ACHN (cell line): ENCODE results near the gene PHPT1.

ENCODE experiments used
- DNase-seq: peaks from one replicate; pipeline ENCODE4 v3.0.0-alpha.2; 2015
- in situ Hi-C: cut with HindIII; loops from 2 replicates; pipeline ENCODE4 v1.10.0; 2017; ENCODE audit warnings: low sequenced_read_pairs, low pct_ligation_motif_present, low pct_unique_long_range_greater_than_20kb

The PHPT1 gene

DNA sequence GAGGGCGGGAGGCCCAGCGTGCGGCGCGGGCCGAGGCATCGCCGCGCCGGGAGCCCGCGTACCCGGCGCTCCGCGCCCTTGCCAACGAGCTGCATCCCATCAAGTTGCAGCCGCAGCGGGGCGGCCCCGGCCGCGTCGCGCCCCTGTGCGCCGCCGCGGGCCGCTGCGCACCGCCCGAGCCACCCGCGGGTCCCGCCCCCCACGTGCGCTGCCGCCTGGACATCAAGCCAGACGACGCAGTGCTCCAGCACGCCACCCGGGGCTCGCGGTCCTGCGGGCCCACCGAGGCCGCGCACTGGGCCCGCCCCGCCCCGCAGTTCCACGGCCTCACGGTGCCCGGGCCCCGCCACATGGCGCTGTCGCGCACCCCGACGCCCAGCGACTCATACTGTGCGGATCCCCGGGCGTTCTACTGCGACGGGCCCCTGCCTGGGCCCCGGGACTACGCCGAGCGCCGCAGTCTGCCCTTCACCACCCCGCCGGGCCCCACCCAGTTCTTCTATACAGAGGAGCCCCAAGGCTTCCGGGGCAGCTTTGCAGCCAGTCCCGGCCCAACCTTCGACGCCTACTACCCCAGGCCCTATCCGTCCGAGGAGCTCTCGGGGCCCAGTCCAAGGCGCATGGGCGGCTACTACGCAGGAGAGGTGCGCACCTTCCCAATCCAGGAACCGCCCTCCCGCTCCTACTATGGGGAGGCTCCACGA is 4.3 kb upstream of the PHPT1 start:
- in situ Hi-C loops, result no loop called here
- no peak for DNase-seq

DNA sequence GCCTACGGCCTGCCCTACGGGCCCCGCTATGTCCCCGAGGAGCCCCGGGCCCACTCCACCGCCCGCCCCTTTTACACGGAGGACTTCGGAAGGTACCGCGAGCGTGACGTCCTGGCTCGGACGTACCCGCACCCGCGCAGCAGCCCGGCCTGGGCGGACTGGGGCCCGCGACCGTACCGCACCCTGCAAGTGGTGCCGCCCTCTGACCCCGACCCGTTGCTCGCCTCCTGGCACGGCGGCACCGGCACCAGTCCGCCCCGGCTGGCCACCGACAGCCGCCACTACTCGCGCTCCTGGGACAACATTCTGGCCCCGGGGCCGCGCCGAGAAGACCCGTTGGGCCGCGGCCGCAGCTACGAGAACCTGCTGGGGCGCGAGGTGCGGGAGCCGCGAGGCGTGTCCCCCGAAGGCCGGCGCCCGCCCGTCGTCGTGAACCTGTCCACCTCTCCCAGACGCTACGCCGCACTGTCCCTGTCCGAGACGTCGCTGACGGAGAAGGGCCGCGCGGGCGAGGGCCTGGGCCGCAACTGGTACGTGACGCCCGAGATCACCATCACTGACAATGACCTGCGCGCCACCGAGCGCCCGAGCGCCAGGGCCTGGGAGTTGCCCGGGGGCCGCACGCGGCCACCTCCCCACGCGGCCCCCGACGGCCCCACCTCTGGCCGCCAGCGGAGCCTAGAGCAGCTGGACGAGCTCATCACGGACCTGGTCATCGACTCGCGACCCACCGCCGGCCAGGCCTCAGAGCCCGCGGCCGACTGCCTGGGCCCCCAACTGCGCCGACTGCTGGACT is 3.5 kb upstream of the PHPT1 start:
- in situ Hi-C loops, result no loop called here
- no peak for DNase-seq

DNA sequence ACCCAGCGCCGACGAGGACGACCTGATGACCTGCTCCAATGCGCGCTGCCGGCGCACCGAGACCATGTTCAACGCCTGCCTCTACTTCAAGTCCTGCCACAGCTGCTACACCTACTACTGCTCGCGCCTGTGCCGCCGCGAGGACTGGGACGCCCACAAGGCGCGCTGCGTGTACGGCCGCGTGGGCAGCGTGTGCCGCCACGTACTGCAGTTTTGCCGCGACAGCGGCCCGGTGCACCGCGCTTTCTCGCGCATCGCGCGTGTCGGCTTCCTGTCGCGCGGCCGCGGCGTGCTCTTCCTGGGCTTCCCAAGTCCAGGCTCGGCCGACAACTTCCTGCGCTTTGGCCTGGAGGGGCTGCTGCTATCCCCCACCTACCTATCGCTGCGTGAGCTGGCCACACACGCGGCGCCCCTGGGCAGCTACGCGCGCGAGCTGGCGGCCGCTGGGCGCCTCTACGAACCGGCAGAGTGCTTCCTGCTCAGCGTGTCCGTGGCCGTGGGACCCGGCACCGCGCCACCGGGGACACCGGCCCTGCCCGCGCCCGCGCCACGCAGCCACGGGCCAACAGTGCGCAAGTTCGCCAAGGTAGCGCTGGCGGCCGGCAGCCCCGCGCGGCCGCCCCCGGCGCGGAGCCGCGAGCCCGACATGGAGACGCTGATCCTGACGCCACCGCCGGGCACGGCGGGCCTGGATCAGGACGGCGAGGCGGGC is 2.7 kb upstream of the PHPT1 start:
- in situ Hi-C loops, result no loop called here
- DNase-seq, result no peak

DNA sequence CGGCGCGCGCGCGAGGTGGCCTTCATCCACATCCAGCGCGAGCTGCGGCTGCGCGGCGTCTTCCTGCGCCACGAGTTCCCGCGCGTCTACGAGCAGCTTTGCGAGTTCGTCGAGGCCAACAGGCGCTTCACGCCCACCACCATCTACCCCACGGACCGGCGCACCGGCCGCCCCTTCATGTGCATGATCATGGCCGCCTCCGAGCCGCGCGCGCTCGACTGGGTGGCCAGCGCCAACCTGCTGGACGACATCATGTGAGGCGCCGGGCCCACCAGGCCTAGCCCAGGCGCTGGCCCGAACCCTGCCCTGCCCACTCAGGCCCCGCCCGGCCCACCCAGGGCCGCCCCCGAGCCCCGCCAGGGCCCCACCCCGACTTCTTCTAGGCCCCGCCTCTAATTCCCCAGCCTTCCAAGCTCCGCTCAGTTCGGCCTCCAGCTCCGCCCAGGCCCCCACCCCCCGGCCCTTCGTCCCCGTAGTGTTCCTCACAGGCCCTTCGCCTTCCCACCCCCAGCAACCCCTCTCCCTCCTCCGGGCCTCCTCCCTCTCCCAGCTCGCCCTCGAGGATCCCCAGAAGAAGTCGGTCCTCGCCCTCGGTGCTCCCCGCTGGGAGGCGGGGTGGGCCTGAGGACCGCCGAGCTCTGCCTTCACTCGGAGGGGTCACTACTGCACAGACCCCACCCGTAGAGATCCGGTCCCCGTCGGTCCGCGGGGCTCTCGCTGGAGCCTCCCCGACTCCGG is 2.0 kb upstream of the PHPT1 start:
- in situ Hi-C loops, result no loop called here
- DNase-seq, result peak; percentile 54

DNA sequence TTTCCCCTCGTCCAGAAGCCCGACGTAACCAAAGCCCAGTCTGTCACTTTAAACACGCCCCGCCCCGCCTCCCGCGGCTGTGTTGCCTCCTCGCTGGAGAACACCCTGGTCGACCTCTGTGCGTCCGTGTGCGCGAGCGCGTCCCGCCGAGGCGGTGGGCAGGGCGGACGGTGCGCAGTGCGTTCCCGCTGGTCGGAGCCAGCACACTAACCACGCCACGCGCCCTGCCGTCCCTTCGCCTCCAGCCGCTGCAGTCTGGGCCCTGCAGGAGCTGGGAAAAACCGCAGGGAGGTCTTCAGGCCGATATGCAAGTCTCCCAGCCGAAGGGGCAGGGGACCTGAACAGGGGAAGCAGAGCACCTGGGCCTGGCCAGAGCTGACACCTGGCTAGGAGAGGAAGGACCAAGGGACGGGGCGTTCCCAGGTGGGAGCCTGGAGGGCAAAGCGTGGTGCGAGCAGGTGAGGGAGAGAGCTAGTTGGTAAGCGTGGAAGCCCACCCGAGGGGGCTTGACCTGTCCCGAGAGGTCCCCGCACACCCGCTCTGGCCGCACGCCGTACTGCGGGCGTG is 1.3 kb upstream of the PHPT1 start:
- in situ Hi-C loops, result no loop called here
- peak; percentile 81 for DNase-seq

DNA sequence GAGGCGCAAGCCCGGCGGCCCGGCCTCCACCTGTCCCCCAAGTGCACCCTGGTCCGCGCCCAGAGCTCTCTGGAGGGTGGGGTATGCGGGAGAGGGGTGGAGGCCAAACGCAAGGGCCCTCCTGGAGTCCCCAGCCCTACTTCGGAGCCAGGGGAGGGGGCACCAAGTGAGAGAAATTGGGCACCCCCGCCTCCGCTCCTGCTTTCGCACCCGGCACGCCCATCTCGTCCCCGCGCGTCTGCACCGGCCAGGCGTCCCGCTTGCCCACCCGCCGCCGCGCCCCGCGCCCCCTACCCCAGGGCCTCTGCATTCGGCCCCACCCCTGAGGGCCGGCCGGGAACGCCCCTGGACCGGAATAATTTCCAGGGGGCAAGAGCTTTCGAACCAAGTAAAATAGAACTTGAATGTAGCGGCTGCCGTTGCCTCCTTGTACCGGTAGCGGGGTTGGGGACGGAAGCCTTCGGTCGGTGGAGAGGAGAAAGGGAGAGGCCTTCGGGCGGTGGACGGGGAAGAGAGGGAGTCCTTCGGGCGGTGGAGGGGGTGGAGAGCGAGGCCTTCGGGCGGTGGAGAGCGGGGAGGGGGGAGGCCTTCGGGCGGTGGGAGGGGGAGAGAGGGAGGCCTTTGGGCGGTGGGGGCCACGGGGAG is 694 bp upstream of the PHPT1 start:
- in situ Hi-C loops, result no loop called here
- DNase-seq, result peak; percentile 51

DNA sequence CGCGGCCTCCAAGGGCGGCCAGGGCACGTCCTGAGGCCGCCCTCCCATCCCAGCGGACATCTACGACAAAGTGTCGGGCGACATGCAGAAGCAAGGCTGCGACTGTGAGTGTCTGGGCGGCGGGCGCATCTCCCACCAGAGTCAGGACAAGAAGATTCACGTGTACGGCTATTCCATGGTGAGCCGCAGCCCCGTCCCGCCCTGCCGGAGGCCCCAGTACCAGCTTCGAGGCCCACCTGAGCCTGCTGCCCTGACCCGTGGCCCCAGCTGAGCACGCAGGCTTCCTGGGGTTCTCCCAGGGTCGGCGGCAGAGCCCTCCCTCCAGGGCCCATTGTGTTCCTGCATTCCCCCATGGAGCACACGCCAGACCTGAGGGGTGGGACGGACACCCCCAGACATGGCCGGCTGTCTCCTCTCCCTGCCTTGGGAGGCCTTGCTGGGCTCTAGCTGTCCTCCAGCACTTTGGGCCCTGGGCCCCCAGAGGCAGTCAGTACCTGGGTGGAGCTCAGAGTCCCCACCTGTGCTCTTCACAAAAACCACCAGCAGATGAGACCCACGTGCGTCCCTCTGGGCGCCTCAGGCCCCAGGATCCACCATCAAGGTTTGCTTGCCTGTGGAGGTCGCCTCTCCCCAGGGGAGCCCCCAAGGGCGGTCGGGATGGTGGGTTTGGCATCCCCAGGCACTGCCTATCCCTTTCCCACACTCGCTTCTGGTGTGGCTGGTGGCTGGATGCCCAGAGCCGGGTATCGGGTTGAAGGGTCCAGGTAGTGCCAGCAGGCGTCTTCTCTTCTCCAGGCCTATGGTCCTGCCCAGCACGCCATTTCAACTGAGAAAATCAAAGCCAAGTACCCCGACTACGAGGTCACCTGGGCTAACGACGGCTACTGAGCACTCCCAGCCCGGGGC is 1.0 kb downstream of the PHPT1 start:
- in situ Hi-C loops, result no loop called here
- DNase-seq, result no peak

DNA sequence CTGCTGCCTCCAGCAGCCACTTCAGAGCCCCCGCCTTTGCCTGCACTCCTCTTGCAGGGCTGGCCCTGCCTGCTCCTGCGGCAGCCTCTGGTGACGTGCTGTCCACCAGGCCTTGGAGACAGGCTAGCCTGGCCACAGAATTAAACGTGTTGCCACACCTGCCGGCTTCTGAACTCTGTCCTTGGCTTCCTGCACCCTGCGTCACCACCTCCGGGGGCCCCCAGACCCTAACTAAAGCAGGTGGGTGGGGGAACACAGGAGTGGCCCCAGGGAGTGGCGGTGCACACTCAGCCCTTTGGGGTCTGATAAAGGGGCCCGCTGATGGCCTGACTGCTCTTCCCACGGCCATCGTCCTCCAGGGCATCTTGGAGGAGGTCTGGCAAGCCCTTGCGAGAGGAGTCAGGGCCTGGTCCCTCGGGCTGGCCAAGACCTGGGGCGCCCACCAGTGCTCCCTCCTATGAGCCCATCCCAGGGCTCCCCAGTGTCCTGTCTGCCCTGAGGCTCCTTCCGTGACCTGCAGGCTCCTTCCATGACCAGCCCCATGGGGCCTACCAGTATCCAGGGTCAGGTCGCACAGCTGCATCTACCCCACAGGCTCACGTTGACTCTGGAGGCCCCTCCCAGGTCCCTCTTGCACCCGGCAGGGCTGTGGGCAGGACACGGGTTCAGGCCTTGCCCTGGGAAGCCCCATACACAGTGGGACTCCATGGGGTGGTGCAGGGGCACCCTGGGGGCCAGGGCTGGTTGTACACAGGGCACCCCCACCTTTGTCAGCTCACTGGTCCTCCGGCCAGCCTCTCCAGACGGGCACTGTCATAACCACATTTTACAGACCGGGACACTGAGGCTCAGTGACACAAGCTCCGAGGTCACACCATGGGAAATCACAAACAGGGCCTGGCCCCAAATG is 1.9 kb downstream of the PHPT1 start:
- no peak for DNase-seq
- in situ Hi-C loops, result no loop called here

DNA sequence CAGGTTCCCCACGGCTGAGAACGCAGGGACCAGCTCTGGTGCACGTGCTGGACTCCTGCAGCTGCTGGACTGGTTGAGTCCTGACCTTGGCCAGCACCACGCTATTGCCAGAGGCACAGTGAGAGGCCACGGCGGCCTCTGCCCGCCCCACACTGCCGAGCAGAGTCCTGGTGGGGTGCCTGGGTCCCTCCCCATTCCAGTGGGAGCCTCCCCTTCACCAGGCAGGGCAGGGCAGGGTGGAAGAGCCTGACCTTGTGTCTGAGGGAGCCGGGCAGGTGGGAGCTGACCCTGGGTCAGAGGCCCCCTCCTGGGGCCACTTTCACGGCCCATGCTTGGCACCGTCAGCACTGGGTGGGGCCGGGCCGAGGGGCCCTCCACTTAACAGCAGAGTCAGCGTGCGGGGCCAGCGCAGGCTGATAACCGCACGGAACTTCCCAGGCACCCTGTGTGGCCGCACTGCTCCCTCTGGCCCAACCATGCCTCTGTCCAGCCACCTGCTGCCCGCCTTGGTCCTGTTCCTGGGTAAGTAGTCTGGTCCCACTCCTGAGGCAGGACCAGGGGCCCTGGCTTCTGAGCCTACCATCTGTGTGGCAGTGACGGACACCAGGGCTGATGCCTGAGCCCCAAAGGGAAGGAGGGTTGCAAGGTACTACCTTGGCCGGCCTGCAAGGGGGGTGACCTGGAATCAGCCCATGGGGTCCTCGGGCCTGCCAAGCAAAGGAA is 2.9 kb downstream of the PHPT1 start, which contains the start of gene MAMDC4:
TSS of gene MAMDC4 (plus strand) at position 406 of the 723 bp plus-strand sequence. CDS start at position 477, 71 bp downstream.
- in situ Hi-C loops, result no loop called here
- no peak for DNase-seq

DNA sequence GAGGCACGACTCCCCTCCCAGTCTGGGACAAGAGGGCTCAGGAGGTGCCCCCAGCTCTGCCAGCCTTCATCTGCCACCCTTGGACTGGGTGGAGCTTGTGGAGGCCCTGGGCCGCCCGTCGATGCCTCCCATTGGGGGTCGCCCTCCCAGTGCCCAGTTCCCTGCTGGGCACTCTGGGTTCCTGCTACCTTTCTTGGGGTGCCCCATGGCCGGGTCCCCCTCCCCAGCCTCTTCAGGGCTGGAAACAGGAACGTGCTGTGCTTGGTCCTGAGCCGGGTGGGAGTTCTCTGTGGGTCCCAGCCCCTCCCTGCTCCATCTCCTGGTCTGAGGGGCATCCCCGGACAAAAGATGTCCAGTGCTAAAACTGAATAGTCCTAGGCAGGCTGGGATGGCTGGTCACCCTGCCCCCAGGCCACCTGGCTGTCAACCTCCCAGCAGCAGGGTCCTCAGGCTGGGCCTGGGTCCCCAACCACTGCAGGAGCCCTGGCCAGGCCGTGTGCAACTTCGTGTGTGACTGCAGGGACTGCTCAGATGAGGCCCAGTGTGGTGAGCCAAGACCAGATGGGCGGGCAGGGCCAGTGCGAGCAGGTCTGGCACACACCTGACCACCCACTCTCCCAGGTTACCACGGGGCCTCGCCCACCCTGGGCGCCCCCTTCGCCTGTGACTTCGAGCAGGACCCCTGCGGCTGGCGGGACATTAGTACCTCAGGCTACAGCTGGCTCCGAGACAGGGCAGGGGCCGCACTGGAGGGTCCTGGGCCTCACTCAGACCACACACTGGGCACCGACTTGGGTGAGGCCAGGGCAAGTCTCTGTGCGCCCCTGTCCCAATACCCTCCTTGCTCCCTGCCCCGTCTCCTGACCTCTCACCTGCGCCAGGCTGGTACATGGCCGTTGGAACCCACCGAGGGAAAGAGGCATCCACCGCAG is 3.7 kb downstream of the PHPT1 start:
- in situ Hi-C loops, result no loop called here

DNA sequence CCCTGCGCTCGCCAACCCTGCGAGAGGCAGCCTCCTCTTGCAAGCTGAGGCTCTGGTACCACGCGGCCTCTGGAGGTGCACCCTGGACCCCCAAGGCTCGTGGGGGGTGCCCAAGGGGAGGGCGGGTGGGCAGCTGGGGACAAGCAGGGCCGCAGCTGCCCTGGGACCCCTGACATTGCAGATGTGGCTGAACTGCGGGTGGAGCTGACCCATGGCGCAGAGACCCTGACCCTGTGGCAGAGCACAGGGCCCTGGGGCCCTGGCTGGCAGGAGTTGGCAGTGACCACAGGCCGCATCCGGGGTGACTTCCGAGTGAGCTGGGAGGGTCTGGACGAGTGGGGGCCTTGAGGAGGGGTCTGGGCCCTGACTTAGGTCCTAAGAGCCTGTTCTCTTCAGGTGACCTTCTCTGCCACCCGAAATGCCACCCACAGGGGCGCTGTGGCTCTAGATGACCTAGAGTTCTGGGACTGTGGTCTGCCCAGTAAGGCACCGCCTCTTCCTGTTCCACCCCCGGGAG is 4.4 kb downstream of the PHPT1 start:
- no peak for DNase-seq

More for the DNA sequence above, 3.7 kb downstream of the PHPT1 start:
- DNase-seq, result no peak

DNA sequence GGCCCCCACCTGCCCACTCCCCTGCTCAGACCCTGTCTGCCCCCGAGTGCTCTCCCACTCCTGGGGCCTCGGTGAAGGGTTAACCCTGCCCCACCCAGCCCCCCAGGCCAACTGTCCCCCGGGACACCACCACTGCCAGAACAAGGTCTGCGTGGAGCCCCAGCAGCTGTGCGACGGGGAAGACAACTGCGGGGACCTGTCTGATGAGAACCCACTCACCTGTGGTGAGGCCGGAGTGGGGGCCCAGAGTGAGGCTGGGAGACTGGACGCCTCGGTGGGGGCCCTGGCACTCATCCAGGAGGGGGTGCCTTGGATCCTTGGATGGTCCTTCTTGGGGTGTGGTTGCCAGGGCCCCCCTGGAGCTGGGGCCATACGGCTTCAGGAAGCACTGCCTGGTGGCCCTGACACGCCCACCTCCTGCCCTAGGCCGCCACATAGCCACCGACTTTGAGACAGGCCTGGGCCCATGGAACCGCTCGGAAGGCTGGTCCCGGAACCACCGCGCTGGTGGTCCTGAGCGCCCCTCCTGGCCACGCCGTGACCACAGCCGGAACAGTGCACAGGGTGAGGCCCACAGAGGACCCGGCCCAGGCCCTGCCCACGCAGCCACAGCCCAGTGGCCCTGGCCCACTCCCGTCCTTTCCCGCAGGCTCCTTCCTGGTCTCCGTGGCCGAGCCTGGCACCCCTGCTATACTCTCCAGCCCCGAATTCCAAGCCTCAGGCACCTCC is 5.1 kb downstream of the PHPT1 start:
- in situ Hi-C loops, result no loop called here
- no peak for DNase-seq

More for the DNA sequence above, 4.4 kb downstream of the PHPT1 start:
- in situ Hi-C loops, result no loop called here

DNA sequence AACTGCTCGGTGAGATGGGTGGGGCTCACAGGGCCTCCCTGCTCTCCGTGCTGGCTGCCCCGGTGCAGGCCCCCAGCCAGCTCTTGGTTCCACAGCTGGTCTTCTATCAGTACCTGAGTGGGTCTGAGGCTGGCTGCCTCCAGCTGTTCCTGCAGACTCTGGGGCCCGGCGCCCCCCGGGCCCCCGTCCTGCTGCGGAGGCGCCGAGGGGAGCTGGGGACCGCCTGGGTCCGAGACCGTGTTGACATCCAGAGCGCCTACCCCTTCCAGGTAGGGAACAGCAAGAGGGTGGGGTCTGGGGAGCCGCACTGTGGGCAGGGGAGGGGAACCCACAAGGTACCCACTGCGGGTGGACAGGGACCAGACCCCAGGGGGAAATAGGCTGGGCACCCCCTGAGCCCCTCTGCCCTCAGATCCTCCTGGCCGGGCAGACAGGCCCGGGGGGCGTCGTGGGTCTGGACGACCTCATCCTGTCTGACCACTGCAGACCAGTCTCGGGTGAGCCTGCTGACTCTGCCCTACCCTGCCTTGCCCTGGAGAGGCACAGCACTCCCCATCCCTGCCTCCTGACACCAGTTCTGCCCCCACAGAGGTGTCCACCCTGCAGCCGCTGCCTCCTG is 5.7 kb downstream of the PHPT1 start:
- in situ Hi-C loops, result no loop called here
- DNase-seq, result no peak
